Anterior cingulate cortex (tissue), 58 donors: ENCODE results near the gene SLC35G6.

Experiments used
- DNase-seq, 58 donors: peaks; one replicate each; lab custom pipeline; 2025; lab: John Stamatoyannopoulos, UW

SLC35G6 gene

DNA sequence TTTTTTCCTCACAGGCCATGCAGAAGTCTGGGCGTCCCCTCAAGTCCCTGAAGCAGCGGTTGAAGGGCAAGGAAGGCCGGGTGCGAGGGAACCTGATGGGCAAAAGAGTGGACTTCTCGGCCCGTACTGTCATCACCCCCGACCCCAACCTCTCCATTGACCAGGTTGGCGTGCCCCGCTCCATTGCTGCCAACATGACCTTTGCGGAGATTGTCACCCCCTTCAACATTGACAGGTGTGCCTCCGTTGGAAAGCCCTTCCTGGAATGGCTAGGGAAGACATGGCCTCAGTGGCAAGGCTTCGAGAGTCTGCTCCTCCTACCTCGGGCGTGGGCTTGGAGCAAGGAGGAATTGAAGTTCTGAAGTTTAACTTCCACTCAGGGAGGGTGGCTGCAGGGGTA lies 16.4 kb downstream of the SLC35G6 start:
- no peak for DNase-seq

GRCh38 chr17:7499161-7499560 lies 17.9 kb downstream of the SLC35G6 start:
- no peak for DNase-seq

DNA sequence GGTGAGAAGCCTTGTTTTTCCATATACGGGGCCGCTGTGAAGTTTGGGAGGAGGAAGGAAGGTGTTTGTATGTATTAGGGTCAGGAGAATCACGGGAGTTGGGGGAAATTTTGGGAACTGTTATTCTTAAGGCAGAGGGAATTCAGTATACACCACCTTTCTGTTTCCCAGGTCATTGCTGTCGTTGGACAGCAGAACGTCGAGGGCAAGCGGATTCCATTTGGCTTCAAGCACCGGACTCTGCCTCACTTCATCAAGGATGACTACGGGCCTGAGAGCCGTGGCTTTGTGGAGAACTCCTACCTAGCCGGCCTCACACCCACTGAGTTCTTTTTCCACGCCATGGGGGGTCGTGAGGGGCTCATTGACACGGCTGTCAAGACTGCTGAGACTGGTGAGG lies 20.5 kb downstream of the SLC35G6 start:
- DNase-seq: no peak

- no peak for DNase-seq
These were observed 21.1 kb downstream of the SLC35G6 start for GRCh38 chr17:7502171-7502847.

- no peak for DNase-seq
These were observed 21.7 kb downstream of the SLC35G6 start for GRCh38 chr17:7502987-7503386.

GRCh38 chr17:7503521-7503920 lies 22.3 kb downstream of the SLC35G6 start:
- no peak for DNase-seq

- DNase-seq: no peak
These were observed 26.9 kb downstream of the SLC35G6 start for GRCh38 chr17:7508145-7508544.

- DNase-seq: no peak
These were observed 27.6 kb downstream of the SLC35G6 start for GRCh38 chr17:7508846-7509245.

DNA sequence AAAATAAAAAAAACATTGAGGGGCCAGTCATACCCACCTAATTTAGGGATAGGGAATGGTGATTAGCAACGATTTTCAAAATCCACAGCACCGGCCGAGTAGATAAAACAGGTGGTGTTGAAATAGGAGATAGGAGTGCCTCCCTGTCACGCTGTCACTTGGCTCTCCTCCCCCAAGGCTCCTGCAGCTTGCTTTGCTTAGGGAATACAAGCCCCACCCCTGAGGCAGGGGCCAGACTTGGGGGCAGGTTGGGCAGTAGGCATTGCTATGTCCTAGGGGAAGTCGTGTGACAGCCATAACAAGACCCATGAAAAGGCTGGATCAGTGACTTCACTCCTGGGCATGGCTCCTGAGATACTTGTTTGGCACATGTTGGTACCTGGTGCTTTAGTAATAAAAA lies 28.7 kb downstream of the SLC35G6 start:
- DNase-seq: no peak

DNA sequence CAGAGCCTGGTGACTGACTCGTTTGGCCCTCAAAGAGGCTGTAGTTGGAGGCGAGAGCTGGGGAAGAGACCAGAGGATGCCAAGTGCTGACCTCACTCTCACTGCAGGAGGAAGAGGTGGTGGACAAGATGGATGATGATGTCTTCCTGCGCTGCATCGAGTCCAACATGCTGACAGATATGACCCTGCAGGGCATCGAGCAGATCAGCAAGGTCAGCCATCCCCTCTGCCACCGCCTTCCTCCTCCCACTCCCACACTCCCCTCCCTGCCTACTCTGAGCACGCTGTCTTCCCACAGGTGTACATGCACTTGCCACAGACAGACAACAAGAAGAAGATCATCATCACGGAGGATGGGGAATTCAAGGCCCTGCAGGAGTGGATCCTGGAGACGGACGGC lies 29.9 kb downstream of the SLC35G6 start:
- DNase-seq: no peak

DNA sequence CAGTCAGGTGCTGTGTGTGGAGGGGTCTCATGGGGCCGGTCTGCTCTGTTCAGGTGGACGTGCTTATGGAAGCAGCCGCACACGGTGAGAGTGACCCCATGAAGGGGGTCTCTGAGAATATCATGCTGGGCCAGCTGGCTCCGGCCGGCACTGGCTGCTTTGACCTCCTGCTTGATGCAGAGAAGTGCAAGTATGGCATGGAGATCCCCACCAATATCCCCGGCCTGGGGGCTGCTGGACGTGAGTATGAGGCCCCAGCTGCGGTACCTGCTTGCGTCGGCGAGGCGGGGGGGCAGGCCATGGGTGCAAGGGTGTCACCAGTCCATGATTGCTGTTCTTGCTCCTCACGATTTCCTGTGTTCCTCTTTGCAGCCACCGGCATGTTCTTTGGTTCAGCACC lies 30.9 kb downstream of the SLC35G6 start:
- DNase-seq: no peak

DNA sequence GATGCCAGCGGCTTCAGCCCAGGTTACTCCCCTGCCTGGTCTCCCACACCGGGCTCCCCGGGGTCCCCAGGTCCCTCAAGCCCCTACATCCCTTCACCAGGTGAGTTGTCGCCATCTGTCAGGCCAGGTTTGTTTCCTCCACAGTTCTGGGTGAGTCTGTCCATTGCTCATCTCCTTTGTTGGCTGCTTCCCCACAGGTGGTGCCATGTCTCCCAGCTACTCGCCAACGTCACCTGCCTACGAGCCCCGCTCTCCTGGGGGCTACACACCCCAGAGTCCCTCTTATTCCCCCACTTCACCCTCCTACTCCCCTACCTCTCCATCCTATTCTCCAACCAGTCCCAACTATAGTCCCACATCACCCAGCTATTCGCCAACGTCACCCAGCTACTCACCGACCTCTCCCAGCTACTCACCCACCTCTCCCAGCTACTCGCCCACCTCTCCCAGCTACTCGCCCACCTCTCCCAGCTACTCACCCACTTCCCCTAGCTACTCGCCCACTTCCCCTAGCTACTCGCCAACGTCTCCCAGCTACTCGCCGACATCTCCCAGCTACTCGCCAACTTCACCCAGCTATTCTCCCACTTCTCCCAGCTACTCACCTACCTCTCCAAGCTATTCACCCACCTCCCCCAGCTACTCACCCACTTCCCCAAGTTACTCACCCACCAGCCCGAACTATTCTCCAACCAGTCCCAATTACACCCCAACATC lies 31.7 kb downstream of the SLC35G6 start:
- DNase-seq: no peak

GRCh38 chr17:7513850-7514419 lies 32.7 kb downstream of the SLC35G6 start:
- DNase-seq: peak in 1 of 58 donors; percentile 5

GRCh38 chr17:7515911-7516610 lies 34.8 kb downstream of the SLC35G6 start:
- DNase-seq: no peak

DNA sequence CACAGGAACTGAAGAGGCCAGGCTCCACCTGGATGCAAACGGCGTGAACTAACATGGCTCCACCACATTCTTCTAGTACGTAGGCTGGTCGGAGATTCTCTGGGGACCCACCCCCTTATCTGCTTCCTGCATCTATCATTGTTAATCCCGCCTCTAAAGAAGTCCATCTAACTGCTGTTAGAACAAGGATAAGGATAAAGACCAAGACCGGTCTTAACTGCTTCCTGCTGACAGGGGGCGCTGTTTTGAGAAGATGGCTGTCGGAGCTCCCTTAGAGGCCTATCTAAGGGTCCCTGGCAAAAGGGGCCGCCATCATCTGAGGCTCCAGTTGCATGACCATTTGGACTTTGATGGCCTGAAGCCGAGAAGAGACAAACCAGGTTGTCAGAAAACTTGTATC lies 41.8 kb downstream of the SLC35G6 start:
- DNase-seq: no peak

GRCh38 chr17:7528842-7529241 lies 47.6 kb downstream of the SLC35G6 start:
- no peak for DNase-seq

- no peak for DNase-seq
These were observed 49.0 kb downstream of the SLC35G6 start for GRCh38 chr17:7530023-7530900.
